ENCODE data around the gene ATP9B.

Gene ATP9B

DNA sequence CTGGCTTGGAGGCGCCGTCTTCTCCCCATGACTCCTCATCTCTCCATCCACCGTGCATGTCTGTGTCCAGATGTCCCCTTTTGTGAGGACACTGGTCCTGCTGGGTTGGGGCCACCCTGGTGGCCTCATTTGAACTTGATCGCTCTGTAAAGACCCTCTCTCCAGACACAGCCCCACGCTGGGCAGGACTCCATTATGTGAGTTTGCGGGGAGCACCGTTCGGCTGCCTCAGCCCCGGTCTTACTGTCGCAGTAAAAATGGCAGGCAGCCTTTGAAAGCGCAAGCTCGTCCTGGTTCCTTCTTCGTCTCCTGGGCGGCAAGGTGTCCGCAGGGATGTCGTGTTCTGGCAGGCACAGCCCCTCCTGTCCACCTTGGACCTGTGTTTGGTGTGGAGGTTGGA lies 344.2 kb downstream of the ATP9B start:
- Histone ChIP-seq H3K4me3 (ENCODE audit: low read depth, low read length) (no peak overlapping the region), H3K4me1 (ENCODE audit: control insufficient read depth, insufficient read depth, low read length) (no peaks in the 10 kb centered on the region), H3K9me3 (ENCODE audit: control insufficient read depth, insufficient read depth, low read depth, low read length) (no peaks in the 10 kb centered on the region), H3K36me3 (ENCODE audit: control insufficient read depth in 2 of 2, insufficient read depth in 1 of 2, low read length in 2 of 2) (peaks cover 0 to 27% of the 10 kb centered on the region in 2 experiments; a peak in 1 of 3 replicates), H3K27ac (ENCODE audit: extremely low read depth, low read depth, low read length) (no peak overlapping the region)
- POLR2A ChIA-PET = interaction anchor here (1.4 kb wide), 1 partner anchor 16 kb away, joined by 3 read pairs; no protein-coding TSS in a partner anchor
- no peak for TF ChIP-seq PRDM10 (tag by site-specific recombination; IDR thresholded peaks at IDR 0.05)
- no peak for TF ChIP-seq KLF17 (tag by site-specific recombination; IDR thresholded peaks at IDR 0.05)
- no peak for TF ChIP-seq ZNF843 (tag by site-specific recombination; IDR thresholded peaks at IDR 0.05)
- TF ChIP-seq KLF1 (tag by site-specific recombination; IDR thresholded peaks at IDR 0.05) = no peak
- no peak for TF ChIP-seq ZNF175 (tag by site-specific recombination; IDR thresholded peaks at IDR 0.05)
- TF ChIP-seq ZNF391 (tag by site-specific recombination; IDR thresholded peaks at IDR 0.05; ENCODE audit: borderline replicate concordance, low read depth) = no peak
- TF ChIP-seq, protein P1, sequence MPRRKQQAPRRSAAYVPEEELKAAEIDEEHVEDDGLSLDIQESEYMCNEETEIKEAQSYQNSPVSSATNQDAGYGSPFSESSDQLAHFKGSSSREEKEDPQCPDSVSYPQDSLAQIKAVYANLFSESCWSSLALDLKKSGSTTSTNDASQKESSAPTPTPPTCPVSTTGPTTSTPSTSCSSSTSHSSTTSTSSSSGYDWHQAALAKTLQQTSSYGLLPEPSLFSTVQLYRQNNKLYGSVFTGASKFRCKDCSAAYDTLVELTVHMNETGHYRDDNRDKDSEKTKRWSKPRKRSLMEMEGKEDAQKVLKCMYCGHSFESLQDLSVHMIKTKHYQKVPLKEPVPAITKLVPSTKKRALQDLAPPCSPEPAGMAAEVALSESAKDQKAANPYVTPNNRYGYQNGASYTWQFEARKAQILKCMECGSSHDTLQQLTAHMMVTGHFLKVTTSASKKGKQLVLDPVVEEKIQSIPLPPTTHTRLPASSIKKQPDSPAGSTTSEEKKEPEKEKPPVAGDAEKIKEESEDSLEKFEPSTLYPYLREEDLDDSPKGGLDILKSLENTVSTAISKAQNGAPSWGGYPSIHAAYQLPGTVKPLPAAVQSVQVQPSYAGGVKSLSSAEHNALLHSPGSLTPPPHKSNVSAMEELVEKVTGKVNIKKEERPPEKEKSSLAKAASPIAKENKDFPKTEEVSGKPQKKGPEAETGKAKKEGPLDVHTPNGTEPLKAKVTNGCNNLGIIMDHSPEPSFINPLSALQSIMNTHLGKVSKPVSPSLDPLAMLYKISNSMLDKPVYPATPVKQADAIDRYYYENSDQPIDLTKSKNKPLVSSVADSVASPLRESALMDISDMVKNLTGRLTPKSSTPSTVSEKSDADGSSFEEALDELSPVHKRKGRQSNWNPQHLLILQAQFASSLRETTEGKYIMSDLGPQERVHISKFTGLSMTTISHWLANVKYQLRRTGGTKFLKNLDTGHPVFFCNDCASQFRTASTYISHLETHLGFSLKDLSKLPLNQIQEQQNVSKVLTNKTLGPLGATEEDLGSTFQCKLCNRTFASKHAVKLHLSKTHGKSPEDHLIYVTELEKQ (tag by site-specific recombination; IDR thresholded peaks at IDR 0.05; ENCODE audit: borderline replicate concordance) = no peak
- no peak for TF ChIP-seq ZNF23 (tag by site-specific recombination; IDR thresholded peaks at IDR 0.05; ENCODE audit: borderline replicate concordance)
- no peak for TF ChIP-seq ZNF654 (tag by site-specific recombination; IDR thresholded peaks at IDR 0.05; ENCODE audit: low read depth)
- no peak for TF ChIP-seq GLIS2 (tag by site-specific recombination; IDR thresholded peaks at IDR 0.05)
- TF ChIP-seq ZEB2 (tag by site-specific recombination; IDR thresholded peaks at IDR 0.05) = no peak
- no peak for TF ChIP-seq ZNF518A (tag by site-specific recombination; conservative IDR thresholded peaks at IDR 0.05; ENCODE audit: low read depth)
- CTCF ChIA-PET = interaction anchor here (0.6 kb wide), 1 partner anchor 426 kb away, joined by 3 read pairs; no protein-coding TSS in a partner anchor

Data from HEK293 (cell line).